ENCODE results near the gene MBOAT1.
"Not testable (repeated sequence)": the region's sequence is repeated elsewhere in the genome, so short reads cannot be mapped to it uniquely, and the experiment has no call there.

MBOAT1 gene

GRCh38 chr6:20158676-20159075 is 53.6 kb downstream of the MBOAT1 start:
- no peak for DNase-seq (ENCODE audit: low read depth)
- no peak for TF ChIP-seq CTCF (conservative IDR thresholded peaks at IDR 0.05; ENCODE audit: control insufficient read depth, insufficient read depth, low read depth, low read length)
- H3K4me3 ChIP-seq (ENCODE audit: control insufficient read depth, low read depth, low read length) = no peak overlapping the region

GRCh38 chr6:20156824-20157223 is 55.4 kb downstream of the MBOAT1 start:
- H3K4me3 ChIP-seq (ENCODE audit: control insufficient read depth, low read depth, low read length) = no peak overlapping the region
- TF ChIP-seq CTCF (conservative IDR thresholded peaks at IDR 0.05; ENCODE audit: control insufficient read depth, insufficient read depth, low read depth, low read length) = no peak
- no peak for DNase-seq (ENCODE audit: low read depth)

GRCh38 chr6:20154753-20155152 is 57.5 kb downstream of the MBOAT1 start:
- no peak overlapping the region for H3K4me3 ChIP-seq (ENCODE audit: control insufficient read depth, low read depth, low read length)
- no peak for TF ChIP-seq CTCF (conservative IDR thresholded peaks at IDR 0.05; ENCODE audit: control insufficient read depth, insufficient read depth, low read depth, low read length)
- DNase-seq (ENCODE audit: low read depth) = no peak

- no peak for DNase-seq (ENCODE audit: low read depth)
- no peak overlapping the region for H3K4me3 ChIP-seq (ENCODE audit: control insufficient read depth, low read depth, low read length)
- TF ChIP-seq CTCF (conservative IDR thresholded peaks at IDR 0.05; ENCODE audit: control insufficient read depth, insufficient read depth, low read depth, low read length) = no peak
Observed at GRCh38 chr6:20153194-20153593, 59.1 kb downstream of the MBOAT1 start.

- DNase-seq (ENCODE audit: low read depth) = no peak
Observed at GRCh38 chr6:20148433-20148832, 63.8 kb downstream of the MBOAT1 start.

GRCh38 chr6:20147469-20147868 is 64.8 kb downstream of the MBOAT1 start:
- H3K4me3 ChIP-seq (ENCODE audit: control insufficient read depth, low read depth, low read length) = no peak overlapping the region
- TF ChIP-seq CTCF (conservative IDR thresholded peaks at IDR 0.05; ENCODE audit: control insufficient read depth, insufficient read depth, low read depth, low read length) = no peak
- DNase-seq (ENCODE audit: low read depth) = no peak

More at GRCh38 chr6:20148433-20148832, 63.8 kb downstream of the MBOAT1 start:
- no peak for TF ChIP-seq CTCF (conservative IDR thresholded peaks at IDR 0.05; ENCODE audit: control insufficient read depth, insufficient read depth, low read depth, low read length)
- no peak overlapping the region for H3K4me3 ChIP-seq (ENCODE audit: control insufficient read depth, low read depth, low read length)

GRCh38 chr6:20146831-20147230 is 65.4 kb downstream of the MBOAT1 start:
- H3K4me3 ChIP-seq (ENCODE audit: control insufficient read depth, low read depth, low read length); DNase-seq (ENCODE audit: low read depth): not testable (repeated sequence)

All from fibroblast of mammary gland (primary cell).